ENCODE results near the gene ETFA. TPM values are rescaled to one million over a fixed set of nuclear protein-coding genes. Genes with fewer than 3 reads are reported as not detected.
A peak's percentile ranks its signal among the peaks of the same experiment; 100 is the strongest.

Gene ETFA
- total RNA-seq, 3 donors from 2014 or later = 172 to 286 (median 213) TPM

GRCh38 chr15:76339305-76340197 lies 28.3 kb upstream of the ETFA start:
- Histone ChIP-seq H3K4me1 (ENCODE audit: low read depth) (peaks cover 55% of the 10 kb centered on the region), H3K9me3 (no peaks in the 10 kb centered on the region), H3K4me3 (no peak overlapping the region), H3K36me3 (ENCODE audit: low read depth) (no peaks in the 10 kb centered on the region)
- TF ChIP-seq, protein P1, sequence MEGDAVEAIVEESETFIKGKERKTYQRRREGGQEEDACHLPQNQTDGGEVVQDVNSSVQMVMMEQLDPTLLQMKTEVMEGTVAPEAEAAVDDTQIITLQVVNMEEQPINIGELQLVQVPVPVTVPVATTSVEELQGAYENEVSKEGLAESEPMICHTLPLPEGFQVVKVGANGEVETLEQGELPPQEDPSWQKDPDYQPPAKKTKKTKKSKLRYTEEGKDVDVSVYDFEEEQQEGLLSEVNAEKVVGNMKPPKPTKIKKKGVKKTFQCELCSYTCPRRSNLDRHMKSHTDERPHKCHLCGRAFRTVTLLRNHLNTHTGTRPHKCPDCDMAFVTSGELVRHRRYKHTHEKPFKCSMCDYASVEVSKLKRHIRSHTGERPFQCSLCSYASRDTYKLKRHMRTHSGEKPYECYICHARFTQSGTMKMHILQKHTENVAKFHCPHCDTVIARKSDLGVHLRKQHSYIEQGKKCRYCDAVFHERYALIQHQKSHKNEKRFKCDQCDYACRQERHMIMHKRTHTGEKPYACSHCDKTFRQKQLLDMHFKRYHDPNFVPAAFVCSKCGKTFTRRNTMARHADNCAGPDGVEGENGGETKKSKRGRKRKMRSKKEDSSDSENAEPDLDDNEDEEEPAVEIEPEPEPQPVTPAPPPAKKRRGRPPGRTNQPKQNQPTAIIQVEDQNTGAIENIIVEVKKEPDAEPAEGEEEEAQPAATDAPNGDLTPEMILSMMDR (IDR thresholded peaks at IDR 0.05) = no peak
- intact Hi-C loops (cut with DNase I, micrococcal nuclease) = loop anchor here in 1 of 2 donors (10.0 kb wide), 1 partner anchor 155 kb away; no protein-coding TSS in a partner anchor
- no peak for ATAC-seq
- peak in 2 of 3 donors; percentile 19 to 46 for DNase-seq

DNA sequence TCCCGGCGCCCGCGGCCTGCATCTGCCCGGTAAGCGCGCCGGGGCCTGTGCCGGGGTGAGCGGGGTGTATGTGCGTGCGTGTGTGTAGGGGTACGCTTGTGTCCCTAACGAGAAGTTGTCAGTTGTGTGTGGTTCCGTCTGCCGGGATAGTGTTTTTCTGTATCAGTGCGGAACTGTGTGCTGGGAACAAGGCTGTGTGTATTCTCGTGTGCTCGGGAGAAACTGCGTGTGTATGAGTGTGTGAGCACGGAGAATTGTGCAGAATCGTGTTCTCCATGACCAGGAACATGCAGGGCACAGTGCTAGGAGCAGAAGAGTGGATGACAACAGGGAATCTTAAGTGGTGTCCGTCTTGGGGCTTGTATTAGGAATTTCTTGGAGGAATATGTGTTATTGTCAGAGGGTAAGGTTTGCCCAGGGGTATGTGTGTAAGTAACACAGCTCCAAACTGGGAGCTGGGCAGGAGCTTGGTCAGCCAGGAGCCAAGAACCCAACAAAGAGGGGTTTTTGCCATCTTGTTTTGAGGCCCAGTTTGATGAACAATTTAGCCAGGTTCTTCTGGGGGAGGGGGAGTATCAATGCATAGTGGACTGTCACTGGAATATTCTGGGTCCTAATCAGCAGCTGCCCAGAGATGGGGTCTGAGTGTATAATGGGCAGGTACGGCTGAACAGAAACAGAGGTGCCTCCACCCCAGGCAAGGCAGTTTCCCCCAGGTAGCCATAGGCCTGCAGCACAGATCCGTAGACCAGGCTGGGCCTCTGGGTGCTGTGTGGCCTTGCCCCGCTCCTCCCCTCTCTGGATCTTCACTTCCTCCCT lies 27.4 kb upstream of the ETFA start:
- ATAC-seq = no peak
- Histone ChIP-seq H3K9me3 (no peaks in the 10 kb centered on the region), H3K4me3 (no peak overlapping the region), H3K36me3 (ENCODE audit: low read depth) (no peaks in the 10 kb centered on the region), H3K4me1 (ENCODE audit: low read depth) (peaks cover 55% of the 10 kb centered on the region)
- peak in 1 of 3 donors; percentile 12 for DNase-seq
- intact Hi-C loops (cut with DNase I, micrococcal nuclease) = loop anchor here in 1 of 2 donors (10.0 kb wide), 1 partner anchor 154 kb away; no protein-coding TSS in a partner anchor
- TF ChIP-seq, protein P1 (IDR thresholded peaks at IDR 0.05) = no peak

DNA sequence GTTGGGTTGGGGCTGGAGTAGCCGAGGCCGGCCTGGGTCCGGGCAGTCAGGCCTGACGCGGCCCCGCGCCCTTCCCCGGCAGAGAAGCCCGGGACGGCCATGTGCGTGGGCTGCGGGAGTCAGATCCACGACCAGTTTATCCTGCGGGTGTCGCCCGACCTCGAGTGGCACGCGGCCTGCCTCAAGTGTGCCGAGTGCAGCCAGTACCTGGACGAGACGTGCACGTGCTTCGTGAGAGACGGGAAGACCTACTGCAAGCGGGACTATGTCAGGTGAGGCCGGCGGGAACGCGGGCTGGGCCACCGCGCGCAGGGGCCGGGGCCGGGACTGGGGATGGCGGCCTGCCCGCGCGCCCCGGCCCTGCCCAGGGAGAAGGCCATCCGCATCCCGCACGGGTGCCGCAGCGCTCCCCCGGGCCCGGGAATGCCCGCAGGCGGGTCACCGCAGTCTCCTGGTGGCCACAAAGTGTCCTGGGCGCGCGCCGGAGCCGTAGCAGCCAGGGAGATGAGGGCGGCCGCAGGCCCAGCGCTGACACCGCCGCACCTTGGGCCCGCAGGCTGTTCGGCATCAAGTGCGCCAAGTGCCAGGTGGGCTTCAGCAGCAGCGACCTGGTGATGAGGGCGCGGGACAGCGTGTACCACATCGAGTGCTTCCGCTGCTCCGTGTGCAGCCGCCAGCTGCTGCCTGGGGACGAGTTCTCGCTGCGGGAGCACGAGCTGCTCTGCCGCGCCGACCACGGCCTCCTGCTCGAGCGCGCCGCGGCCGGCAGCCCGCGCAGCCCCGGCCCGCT lies 26.6 kb upstream of the ETFA start:
- H3K4me3 ChIP-seq = no peak overlapping the region
- peaks cover 53% of the 10 kb centered on the region for H3K4me1 ChIP-seq (ENCODE audit: low read depth)
- no peaks in the 10 kb centered on the region for H3K9me3 ChIP-seq
- TF ChIP-seq, protein P1 (IDR thresholded peaks at IDR 0.05) = no peak
- DNase-seq = peak; percentile 28 to 62 (median 46)
- H3K36me3 ChIP-seq (ENCODE audit: low read depth) = no peaks in the 10 kb centered on the region
- intact Hi-C loops (cut with DNase I, micrococcal nuclease) = loop anchor here in 1 of 2 donors (10.0 kb wide), 1 partner anchor 153 kb away; no protein-coding TSS in a partner anchor
- no peak for ATAC-seq

GRCh38 chr15:76337059-76337695 lies 25.9 kb upstream of the ETFA start:
- Histone ChIP-seq H3K36me3 (ENCODE audit: low read depth) (no peaks in the 10 kb centered on the region), H3K4me1 (ENCODE audit: low read depth) (peaks cover 46% of the 10 kb centered on the region), H3K9me3 (no peaks in the 10 kb centered on the region), H3K4me3 (no peak overlapping the region)
- intact Hi-C loops (cut with DNase I, micrococcal nuclease) = loop anchor here in 1 of 2 donors (10.0 kb wide), 1 partner anchor 152 kb away; no protein-coding TSS in a partner anchor
- ATAC-seq = no peak
- TF ChIP-seq, protein P1 (IDR thresholded peaks at IDR 0.05) = no peak
- peak in 2 of 3 donors; percentile 30 to 39 for DNase-seq

Measured in mucosa of descending colon (tissue), 3 donors.